ENCODE results near the gene GPN1.
"Not testable (repeated sequence)": the region's sequence is repeated elsewhere in the genome, so short reads cannot be mapped to it uniquely, and the experiment has no call there.

GPN1 gene

GRCh38 chr2:27627963-27628766, 685 bp upstream of the GPN1 start:
- peak; percentile 9 for DNase-seq (ENCODE audit: low spot score)

- not testable (repeated sequence) for DNase-seq (ENCODE audit: low spot score)
Observed at GRCh38 chr2:27630257-27630656, 1.4 kb downstream of the GPN1 start.

GRCh38 chr2:27634291-27634690, 5.4 kb downstream of the GPN1 start:
- no peak for DNase-seq (ENCODE audit: low spot score)

- DNase-seq (ENCODE audit: low spot score), result no peak
Observed at GRCh38 chr2:27636766-27637165, 7.9 kb downstream of the GPN1 start.

GRCh38 chr2:27638037-27638637, 9.3 kb downstream of the GPN1 start:
- no peak for DNase-seq (ENCODE audit: low spot score)

GRCh38 chr2:27638709-27639108, 9.9 kb downstream of the GPN1 start:
- no peak for DNase-seq (ENCODE audit: low spot score)

- no peak for DNase-seq (ENCODE audit: low spot score)
Observed at GRCh38 chr2:27640722-27641245, 11.9 kb downstream of the GPN1 start.

GRCh38 chr2:27645197-27645596, 16.3 kb downstream of the GPN1 start:
- no peak for DNase-seq (ENCODE audit: low spot score)

- DNase-seq (ENCODE audit: low spot score), result no peak
Observed at GRCh38 chr2:27647289-27647688, 18.4 kb downstream of the GPN1 start.

- DNase-seq (ENCODE audit: low spot score), result no peak
Observed at GRCh38 chr2:27647737-27648136, 18.9 kb downstream of the GPN1 start.

GRCh38 chr2:27651056-27651455, 22.2 kb downstream of the GPN1 start:
- DNase-seq (ENCODE audit: low spot score), result no peak

- no peak for DNase-seq (ENCODE audit: low spot score)
Observed at GRCh38 chr2:27652341-27652740, 23.5 kb downstream of the GPN1 start.

- no peak for DNase-seq (ENCODE audit: low spot score)
Observed at GRCh38 chr2:27652790-27653189, 23.9 kb downstream of the GPN1 start.

- no peak for DNase-seq (ENCODE audit: low spot score)
Observed at GRCh38 chr2:27653397-27653796, 24.5 kb downstream of the GPN1 start.

- DNase-seq (ENCODE audit: low spot score), result no peak
Observed at GRCh38 chr2:27655155-27655951, 26.5 kb downstream of the GPN1 start.

- DNase-seq (ENCODE audit: low spot score), result no peak
Observed at GRCh38 chr2:27661371-27661770, 32.5 kb downstream of the GPN1 start.

- DNase-seq (ENCODE audit: low spot score), result peak; percentile 87
Observed at GRCh38 chr2:27663285-27664153, 34.7 kb downstream of the GPN1 start, which contains the start of the genes SLC4A1AP and SUPT7L. Gene SLC4A1AP, plus strand, starts transcription at chr2:27663889. Its CDS starts 26 bp downstream, at chr2:27663915. Gene SUPT7L, minus strand, starts transcription at chr2:27663614. Its CDS starts 1,422 bp downstream, at chr2:27662192.

GRCh38 chr2:27664154-27664574, 35.3 kb downstream of the GPN1 start:
- DNase-seq (ENCODE audit: low spot score), result no peak

- no peak for DNase-seq (ENCODE audit: low spot score)
Observed at GRCh38 chr2:27664622-27665363, 35.9 kb downstream of the GPN1 start.

- DNase-seq (ENCODE audit: low spot score), result no peak
Observed at GRCh38 chr2:27667446-27667845, 38.6 kb downstream of the GPN1 start.

- no peak for DNase-seq (ENCODE audit: low spot score)
Observed at GRCh38 chr2:27671235-27671634, 42.4 kb downstream of the GPN1 start.
